Smooth muscle cell (in vitro differentiated cells): ENCODE results near the gene FRAS1. TPM values are rescaled to one million over a fixed set of nuclear protein-coding genes. Genes with fewer than 3 reads are reported as not detected.

ENCODE experiments used
- DNase-seq: peaks from one replicate; lab custom pipeline; 2025; ENCODE audit not compliant: unreplicated experiment; lab: John Stamatoyannopoulos, UW
- H2AFZ ChIP-seq: fragments of 200-600 bp; sonication (generic); 2 replicates; pipeline ENCODE4 v1.6.0; 2016; ENCODE audit warnings: antibody characterized with exemption, low read depth, mild to moderate bottlenecking
- H3F3A ChIP-seq: fragments of 200-600 bp; sonication (generic); 2 replicates; pipeline ENCODE4 v1.6.0; 2017; ENCODE audit warnings: antibody characterized with exemption, low read depth
- H3K27ac ChIP-seq: fragments of 200-600 bp; sonication (generic); 2 replicates; pipeline ENCODE4 v1.5.1; 2016; ENCODE audit warnings: low read depth, mild to moderate bottlenecking
- H3K27me3 ChIP-seq: fragments of 200-600 bp; sonication (generic); 2 replicates; pipeline ENCODE4 v1.6.1; 2016; ENCODE audit warnings: low read depth, mild to moderate bottlenecking
- H3K36me3 ChIP-seq: fragments of 200-600 bp; sonication (generic); 2 replicates; pipeline ENCODE4 v1.5.1; 2016; ENCODE audit warnings: low read depth
- H3K4me1 ChIP-seq: fragments of 200-600 bp; sonication (generic); 2 replicates; pipeline ENCODE4 v1.5.1; 2016; ENCODE audit warnings: low read depth
- H3K4me2 ChIP-seq: fragments of 200-600 bp; sonication (generic); 2 replicates; pipeline ENCODE4 v1.6.0; 2016; ENCODE audit warnings: mild to moderate bottlenecking
- H3K4me3 ChIP-seq: fragments of 200-600 bp; sonication (generic); 2 replicates; pipeline ENCODE4 v1.5.1; 2016; ENCODE audit warnings: mild to moderate bottlenecking
- H3K79me2 ChIP-seq: fragments of 200-600 bp; sonication (generic); 2 replicates; pipeline ENCODE4 v1.6.0; 2016; ENCODE audit warnings: low read depth, mild to moderate bottlenecking
- H3K9ac ChIP-seq: fragments of 200-600 bp; sonication (generic); 2 replicates; pipeline ENCODE4 v1.6.0; 2016; ENCODE audit warnings: low read depth
- H3K9me3 ChIP-seq: fragments of 200-600 bp; sonication (generic); replicated peaks from 2 replicates; pipeline ENCODE4 v1.5.1; 2016; ENCODE audit warnings: low read depth
- H4K20me1 ChIP-seq: fragments of 200-600 bp; sonication (generic); 2 replicates; pipeline ENCODE4 v1.6.0; 2016; ENCODE audit warnings: low read depth
- CTCF ChIP-seq: fragments of 200-600 bp; sonication (generic); IDR thresholded peaks from 2 replicates; pipeline ENCODE4 v1.5.1; 2017; ENCODE audit warnings: borderline replicate concordance, mild to moderate bottlenecking, antibody characterized with exemption; ENCODE audit not compliant: insufficient read depth, poor library complexity, severe bottlenecking
- WGBS: methylation state at CpG from one replicate; pipeline ENCODE4 v1.1.7; 2016; ENCODE audit warnings: low lambda C conversion rate; 5-methylcytosine and 5-hydroxymethylcytosine counted together
- polyA plus RNA-seq: library from polyadenylated mRNA; unstranded; fragments of >200 nt; fragmentation: Nextera tagmentation; extraction: Ambion mirVana; gene quantifications from 2 replicates; pipeline ENCODE4 v1.2.1, GENCODE V29; 2016
- total RNA-seq: library from RNA; depleted of rRNA; stranded (reverse); fragments of >200 nt; gene quantifications from 2 replicates; pipeline ENCODE4 v1.2.3, GENCODE V29; 2014

Gene FRAS1
- total and polyA plus RNA-seq, 2 experiments from 2014 or later: 0.55 to 8.1 TPM

DNA sequence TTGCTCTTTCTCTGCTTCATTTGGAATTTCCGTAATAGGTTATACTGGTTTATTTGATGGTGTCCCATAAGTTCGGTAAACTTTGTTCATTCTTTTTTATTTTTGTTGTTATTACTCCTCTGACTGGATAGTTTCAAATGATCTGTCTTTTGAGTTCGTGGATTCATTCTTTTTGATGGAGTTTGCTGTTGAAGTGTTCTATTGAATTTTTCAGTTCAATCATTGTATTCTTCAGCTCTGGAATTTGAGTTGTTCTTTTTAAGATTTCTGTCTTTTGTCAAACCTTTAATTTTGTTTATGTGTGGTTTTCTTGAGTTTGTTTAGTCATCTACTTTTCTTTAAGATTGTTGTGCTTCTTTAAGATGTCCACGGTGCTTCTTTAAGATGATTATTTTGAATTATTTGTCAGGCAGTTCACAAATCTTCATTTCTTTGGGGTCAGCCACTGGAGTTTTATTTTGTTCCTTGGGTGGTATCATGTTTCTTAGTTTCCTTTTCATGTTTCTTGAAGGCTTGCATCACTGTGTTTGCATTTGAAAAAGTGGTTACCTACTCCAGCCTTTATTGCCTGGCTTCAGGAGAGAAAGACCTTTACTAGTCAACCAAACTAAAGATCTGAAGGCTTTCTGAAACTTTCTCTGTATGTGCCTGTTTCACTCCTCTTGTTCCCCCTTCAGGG, 339.6 kb downstream of the FRAS1 start:
- H3F3A ChIP-seq: no peaks in the 10 kb centered on the region
- H4K20me1 ChIP-seq: no peaks in the 10 kb centered on the region
- 86% methylated on average over 4 of the region's 4 CpGs for WGBS
- no peak overlapping the region for H3K27ac ChIP-seq
- no peak overlapping the region for H3K9ac ChIP-seq
- no peak overlapping the region for H2AFZ ChIP-seq
- H3K9me3 ChIP-seq: peaks cover 9% of the 10 kb centered on the region
- TF ChIP-seq CTCF: no peak
- DNase-seq: no peak
- no peaks in the 10 kb centered on the region for H3K79me2 ChIP-seq
- H3K27me3 ChIP-seq: no peaks in the 10 kb centered on the region
- H3K4me1 ChIP-seq: no peaks in the 10 kb centered on the region
- no peak overlapping the region for H3K4me2 ChIP-seq
- H3K36me3 ChIP-seq: no peaks in the 10 kb centered on the region
- H3K4me3 ChIP-seq: no peak overlapping the region

DNA sequence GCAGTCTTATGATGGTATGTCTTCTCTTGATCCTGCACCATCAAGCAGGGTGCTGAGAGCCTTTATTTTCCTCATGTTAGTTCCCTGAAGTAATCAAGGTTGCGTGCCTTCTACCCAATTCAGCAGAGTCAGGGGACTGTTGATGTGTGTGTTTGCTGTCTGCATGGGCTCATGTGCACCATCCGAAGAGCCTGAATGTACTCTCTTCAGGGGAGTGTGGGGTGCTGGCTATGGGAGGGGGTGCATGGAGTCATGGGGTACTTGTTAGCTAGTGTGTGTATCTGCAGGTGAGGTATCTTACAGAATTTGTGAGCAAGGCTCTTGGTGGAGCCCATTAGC, 340.1 kb downstream of the FRAS1 start:
- 96% methylated on average over 2 of the region's 2 CpGs for WGBS
- no peak for TF ChIP-seq CTCF
- no peaks in the 10 kb centered on the region for H4K20me1 ChIP-seq

GRCh38 chr4:78409612-78410202, 352.6 kb downstream of the FRAS1 start:
- H3K27me3 ChIP-seq: no peaks in the 10 kb centered on the region
- no peaks in the 10 kb centered on the region for H3K36me3 ChIP-seq
- WGBS: 90% methylated on average over 5 of the region's 5 CpGs
- H2AFZ ChIP-seq: no peak overlapping the region
- no peaks in the 10 kb centered on the region for H3F3A ChIP-seq
- H3K79me2 ChIP-seq: no peaks in the 10 kb centered on the region
- DNase-seq: no peak
- H4K20me1 ChIP-seq: no peaks in the 10 kb centered on the region
- no peaks in the 10 kb centered on the region for H3K9me3 ChIP-seq
- no peak overlapping the region for H3K4me2 ChIP-seq
- H3K4me3 ChIP-seq: no peak overlapping the region
- H3K4me1 ChIP-seq: no peaks in the 10 kb centered on the region
- no peak for TF ChIP-seq CTCF
- no peak overlapping the region for H3K27ac ChIP-seq
- H3K9ac ChIP-seq: no peak overlapping the region

More for the DNA sequence above, 340.1 kb downstream of the FRAS1 start:
- Histone ChIP-seq H3K9me3 (peaks cover 9% of the 10 kb centered on the region), H2AFZ (no peak overlapping the region), H3K4me1 (no peaks in the 10 kb centered on the region), H3K27ac (no peak overlapping the region), H3K4me3 (no peak overlapping the region), H3K36me3 (no peaks in the 10 kb centered on the region), H3K9ac (no peak overlapping the region), H3F3A (no peaks in the 10 kb centered on the region), H3K27me3 (no peaks in the 10 kb centered on the region), H3K4me2 (no peak overlapping the region), H3K79me2 (no peaks in the 10 kb centered on the region)
- no peak for DNase-seq

DNA sequence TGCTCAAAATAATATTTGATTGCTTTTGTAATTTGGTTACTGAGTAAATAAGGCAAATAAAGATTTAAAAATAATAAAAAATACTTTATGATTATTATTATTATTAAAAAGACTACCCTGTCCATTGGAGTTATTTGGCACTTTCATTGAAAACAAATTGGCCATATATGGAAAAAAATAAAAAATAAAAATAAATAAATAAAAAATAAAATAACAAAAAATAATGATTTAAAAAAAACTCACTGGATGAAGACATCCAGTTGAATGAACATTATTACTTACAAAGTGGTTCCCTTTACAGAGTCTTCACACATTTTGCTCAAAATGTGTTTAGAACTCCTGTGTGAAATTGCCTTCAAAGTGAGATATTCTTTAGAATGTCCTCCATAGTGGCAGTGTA, 353.1 kb downstream of the FRAS1 start:
- no peak overlapping the region for H3K4me3 ChIP-seq
- no peak for TF ChIP-seq CTCF
- H3K9me3 ChIP-seq: no peaks in the 10 kb centered on the region
- no peaks in the 10 kb centered on the region for H3K27me3 ChIP-seq
- no peak for DNase-seq
- H4K20me1 ChIP-seq: no peaks in the 10 kb centered on the region
- no peaks in the 10 kb centered on the region for H3K36me3 ChIP-seq
- H3K79me2 ChIP-seq: no peaks in the 10 kb centered on the region
- no peak overlapping the region for H3K9ac ChIP-seq
- no peak overlapping the region for H3K4me2 ChIP-seq
- no peak overlapping the region for H3K27ac ChIP-seq
- no peak overlapping the region for H2AFZ ChIP-seq
- H3K4me1 ChIP-seq: no peaks in the 10 kb centered on the region
- no peaks in the 10 kb centered on the region for H3F3A ChIP-seq
